Colonic mucosa (tissue), 4 donors: ENCODE measurements around the gene ECI2. TPM values are rescaled to one million over a fixed set of nuclear protein-coding genes. Genes with fewer than 3 reads are reported as not detected.

Experiments used
- DNase-seq: peaks from one replicate; pipeline ENCODE4 v3.0.0-alpha.2; 2020
- H3K27ac ChIP-seq: fragments of 200-600 bp; one replicate; pipeline ENCODE4 v1.8.0; 2021
- H3K27me3 ChIP-seq: fragments of 200-600 bp; one replicate; pipeline ENCODE4 v1.8.0; 2021
- H3K36me3 ChIP-seq: fragments of 200-600 bp; one replicate; pipeline ENCODE4 v1.8.0; 2021
- H3K4me1 ChIP-seq: fragments of 200-600 bp; one replicate; pipeline ENCODE4 v1.8.0; 2021; ENCODE audit warnings: mild to moderate bottlenecking
- H3K4me3 ChIP-seq: fragments of 200-600 bp; one replicate; pipeline ENCODE4 v1.8.0; 2021
- H3K9ac ChIP-seq, 2 donors: one replicate each; pipeline ENCODE4 v1.7.0; 2013; ENCODE audit warnings: control low read depth in 2 of 2, low read depth in 2 of 2, low read length in 2 of 2
- H3K9me3 ChIP-seq: fragments of 200-600 bp; one replicate; pipeline ENCODE4 v1.8.0; 2021
- CTCF ChIP-seq: fragments of 200-600 bp; IDR thresholded peaks from one replicate; pipeline ENCODE4 v1.8.0; 2022; ENCODE audit warnings: antibody characterized with exemption, mild to moderate bottlenecking
- intact Hi-C: fragments of 100-400 bp; cut with DNase I; formaldehyde crosslinking; loops from one replicate; pipeline ENCODE4 v1.14.1; 2022
- total RNA-seq, 2 donors: library from RNA; stranded (reverse); fragmentation: NEBNext Ultra II Directional in 1 of 2; extraction: Animal tissue kit (Norgen Biotek cat#: 25700) in 1 of 2; gene quantifications; one replicate each; pipeline ENCODE4 v1.2.1, GENCODE V29; 2021
- donor health status: healthy.
- donor health status: DM: no; HTN: no; CAD: no.
- donor health status: DM: no; HTN: no; CAD: no.

The ECI2 gene
- total RNA-seq, 2 donors from 2014 or later: 65.5 to 94.8 TPM

- H3K4me1 ChIP-seq: no peaks in the 10 kb centered on the region
- H3K27ac ChIP-seq: no peak within 1 kb of the TSS
- no peaks in the 10 kb centered on the region for H3K27me3 ChIP-seq
- TF ChIP-seq CTCF: no peak
- no peak within 1 kb of the TSS for H3K9ac ChIP-seq
- intact Hi-C loops: no loop called here
- H3K9me3 ChIP-seq: no peaks in the 10 kb centered on the region
- H3K4me3 ChIP-seq: no peak within 1 kb of the TSS
- DNase-seq: no peak
- no peaks in the 10 kb centered on the region for H3K36me3 ChIP-seq
These were observed 56.5 kb downstream of the ECI2 start, which contains the start of gene FAM217A for GRCh38 chr6:4078691-4079471. Gene FAM217A (minus strand): TSS chr6:4079137. CDS start chr6:4077414, 1,723 bp downstream.

- H3K9ac ChIP-seq: no peak overlapping the region
- TF ChIP-seq CTCF: no peak
- no peaks in the 10 kb centered on the region for H3K36me3 ChIP-seq
- H3K27me3 ChIP-seq: no peaks in the 10 kb centered on the region
- H3K9me3 ChIP-seq: no peaks in the 10 kb centered on the region
- no peak overlapping the region for H3K4me3 ChIP-seq
- H3K4me1 ChIP-seq: no peaks in the 10 kb centered on the region
- peak; percentile 27 for DNase-seq
- intact Hi-C loops: no loop called here
- no peak overlapping the region for H3K27ac ChIP-seq
These were observed 60.7 kb downstream of the ECI2 start for GRCh38 chr6:4074478-4075235.

GRCh38 chr6:4071330-4071729 is 64.0 kb downstream of the ECI2 start:
- no peaks in the 10 kb centered on the region for H3K36me3 ChIP-seq
- H3K4me3 ChIP-seq: no peak overlapping the region
- no peak for DNase-seq
- H3K4me1 ChIP-seq: no peaks in the 10 kb centered on the region
- H3K27ac ChIP-seq: no peak overlapping the region
- no peaks in the 10 kb centered on the region for H3K9me3 ChIP-seq
- H3K27me3 ChIP-seq: no peaks in the 10 kb centered on the region
- H3K9ac ChIP-seq: no peak overlapping the region
- TF ChIP-seq CTCF: no peak
- intact Hi-C loops: no loop called here

- H3K27me3 ChIP-seq: no peaks in the 10 kb centered on the region
- DNase-seq: no peak
- no peaks in the 10 kb centered on the region for H3K4me1 ChIP-seq
- H3K9ac ChIP-seq: no peak overlapping the region
- no peaks in the 10 kb centered on the region for H3K9me3 ChIP-seq
- H3K27ac ChIP-seq: no peak overlapping the region
- TF ChIP-seq CTCF: no peak
- no peak overlapping the region for H3K4me3 ChIP-seq
- H3K36me3 ChIP-seq: no peaks in the 10 kb centered on the region
- intact Hi-C loops: no loop called here
These were observed 66.2 kb downstream of the ECI2 start for GRCh38 chr6:4069199-4069598.

GRCh38 chr6:4067673-4068072 is 67.7 kb downstream of the ECI2 start:
- TF ChIP-seq CTCF: no peak
- no peak for DNase-seq
- H3K27ac ChIP-seq: peak overlapping the region; percentile 46

More at GRCh38 chr6:4067673-4068072, 67.7 kb downstream of the ECI2 start:
- intact Hi-C loops: no loop called here
- H3K9me3 ChIP-seq: no peaks in the 10 kb centered on the region
- H3K4me1 ChIP-seq: no peaks in the 10 kb centered on the region
- H3K9ac ChIP-seq: no peak overlapping the region
- no peaks in the 10 kb centered on the region for H3K27me3 ChIP-seq
- H3K4me3 ChIP-seq: no peak overlapping the region
- no peaks in the 10 kb centered on the region for H3K36me3 ChIP-seq
